Measurements from ENCODE around the gene MTHFD1.
"Not testable (repeated sequence)": the region's sequence is repeated elsewhere in the genome, so short reads cannot be mapped to it uniquely, and the experiment has no call there.

Gene MTHFD1

GRCh38 chr14:64391113-64391725, 3.1 kb downstream of the MTHFD1 start:
- no peak for DNase-seq (ENCODE audit: low read depth in 1 of 2, low spot score in 1 of 2)
- TF ChIP-seq JUND (IDR thresholded peaks at IDR 0.05; ENCODE audit: low read depth): no peak
- in situ Hi-C loops (cut with HindIII; ENCODE audit: low pct_unique_long_range_greater_than_20kb, low sequenced_read_pairs): no loop called here

GRCh38 chr14:64391986-64392385, 3.8 kb downstream of the MTHFD1 start:
- in situ Hi-C loops (cut with HindIII; ENCODE audit: low pct_unique_long_range_greater_than_20kb, low sequenced_read_pairs): no loop called here
- TF ChIP-seq JUND (IDR thresholded peaks at IDR 0.05; ENCODE audit: low read depth): no peak
- no peak for DNase-seq (ENCODE audit: low read depth in 1 of 2, low spot score in 1 of 2)

- in situ Hi-C loops (cut with HindIII; ENCODE audit: low pct_unique_long_range_greater_than_20kb, low sequenced_read_pairs); DNase-seq (ENCODE audit: low read depth in 1 of 2, low spot score in 1 of 2): not testable (repeated sequence)
Measured at GRCh38 chr14:64393189-64393726, 5.1 kb downstream of the MTHFD1 start.

- no peak for TF ChIP-seq JUND (IDR thresholded peaks at IDR 0.05; ENCODE audit: low read depth)
- DNase-seq (ENCODE audit: low read depth in 1 of 2, low spot score in 1 of 2): no peak
- in situ Hi-C loops (cut with HindIII; ENCODE audit: low pct_unique_long_range_greater_than_20kb, low sequenced_read_pairs): no loop called here
Measured at GRCh38 chr14:64394423-64394822, 6.3 kb downstream of the MTHFD1 start.

- in situ Hi-C loops (cut with HindIII; ENCODE audit: low pct_unique_long_range_greater_than_20kb, low sequenced_read_pairs): no loop called here
- DNase-seq (ENCODE audit: low read depth in 1 of 2, low spot score in 1 of 2): no peak
- TF ChIP-seq JUND (IDR thresholded peaks at IDR 0.05; ENCODE audit: low read depth): no peak
Measured at GRCh38 chr14:64394977-64395633, 7.0 kb downstream of the MTHFD1 start.

- DNase-seq (ENCODE audit: low read depth in 1 of 2, low spot score in 1 of 2): no peak
- TF ChIP-seq JUND (IDR thresholded peaks at IDR 0.05; ENCODE audit: low read depth): no peak
- in situ Hi-C loops (cut with HindIII; ENCODE audit: low pct_unique_long_range_greater_than_20kb, low sequenced_read_pairs): no loop called here
Measured at GRCh38 chr14:64400829-64401459, 12.8 kb downstream of the MTHFD1 start.

- DNase-seq (ENCODE audit: low read depth in 1 of 2, low spot score in 1 of 2): no peak
- in situ Hi-C loops (cut with HindIII; ENCODE audit: low pct_unique_long_range_greater_than_20kb, low sequenced_read_pairs): no loop called here
- TF ChIP-seq JUND (IDR thresholded peaks at IDR 0.05; ENCODE audit: low read depth): no peak
Measured at GRCh38 chr14:64401949-64402348, 13.8 kb downstream of the MTHFD1 start.

- DNase-seq (ENCODE audit: low read depth in 1 of 2, low spot score in 1 of 2): no peak
- no peak for TF ChIP-seq JUND (IDR thresholded peaks at IDR 0.05; ENCODE audit: low read depth)
Measured at GRCh38 chr14:64405295-64405694, 17.1 kb downstream of the MTHFD1 start.

GRCh38 chr14:64407329-64407728, 19.2 kb downstream of the MTHFD1 start:
- no peak for TF ChIP-seq JUND (IDR thresholded peaks at IDR 0.05; ENCODE audit: low read depth)
- in situ Hi-C loops (cut with HindIII; ENCODE audit: low pct_unique_long_range_greater_than_20kb, low sequenced_read_pairs): no loop called here
- DNase-seq (ENCODE audit: low read depth in 1 of 2, low spot score in 1 of 2): no peak

More at GRCh38 chr14:64405295-64405694, 17.1 kb downstream of the MTHFD1 start:
- in situ Hi-C loops (cut with HindIII; ENCODE audit: low pct_unique_long_range_greater_than_20kb, low sequenced_read_pairs): no loop called here

GRCh38 chr14:64409126-64409920, 21.2 kb downstream of the MTHFD1 start:
- no peak for DNase-seq (ENCODE audit: low read depth in 1 of 2, low spot score in 1 of 2)
- TF ChIP-seq JUND (IDR thresholded peaks at IDR 0.05; ENCODE audit: low read depth): no peak
- in situ Hi-C loops (cut with HindIII; ENCODE audit: low pct_unique_long_range_greater_than_20kb, low sequenced_read_pairs): no loop called here

GRCh38 chr14:64410084-64410774, 22.1 kb downstream of the MTHFD1 start:
- DNase-seq (ENCODE audit: low read depth in 1 of 2, low spot score in 1 of 2): peak in 1 of 2 experiments; percentile 25
- in situ Hi-C loops (cut with HindIII; ENCODE audit: low pct_unique_long_range_greater_than_20kb, low sequenced_read_pairs): no loop called here
- no peak for TF ChIP-seq JUND (IDR thresholded peaks at IDR 0.05; ENCODE audit: low read depth)

GRCh38 chr14:64411001-64411400, 22.8 kb downstream of the MTHFD1 start:
- in situ Hi-C loops (cut with HindIII; ENCODE audit: low pct_unique_long_range_greater_than_20kb, low sequenced_read_pairs): no loop called here
- no peak for DNase-seq (ENCODE audit: low read depth in 1 of 2, low spot score in 1 of 2)
- TF ChIP-seq JUND (IDR thresholded peaks at IDR 0.05; ENCODE audit: low read depth): no peak
